ENCODE data around the gene ICA1. TPM values are rescaled to one million over a fixed set of nuclear protein-coding genes. Genes with fewer than 3 reads are reported as not detected.

The ICA1 gene
- total RNA-seq, 3 donors from 2014 or later: 22.1 to 70.1 (median 45.7) TPM

DNA sequence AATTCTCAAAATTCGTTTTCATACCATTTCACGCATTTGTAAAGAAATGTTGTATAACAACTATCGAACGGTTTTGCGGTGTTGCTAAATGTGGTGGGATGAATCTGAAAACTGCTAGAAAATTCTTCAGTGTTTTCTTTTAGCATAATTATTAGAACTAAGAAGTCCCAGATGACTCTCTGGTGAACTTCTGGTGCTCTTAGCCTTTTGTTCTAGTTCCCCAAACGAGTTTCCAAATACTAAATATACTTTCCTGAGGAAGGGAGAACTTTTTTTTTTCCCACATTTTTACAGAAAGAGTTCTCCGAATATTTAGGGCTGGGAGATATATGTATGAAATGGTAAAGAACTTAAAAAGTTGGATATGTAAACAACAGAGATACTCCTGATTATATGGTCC, 82.5 kb downstream of the ICA1 start:
- Histone ChIP-seq H3K9me3 (no peaks in the 10 kb centered on the region), H3K27ac (no peak overlapping the region), H3K27me3 (no peaks in the 10 kb centered on the region), H3K4me3 (no peak overlapping the region), H3K36me3 (no peaks in the 10 kb centered on the region), H3K4me1 (no peaks in the 10 kb centered on the region)
- TF ChIP-seq, protein P1, sequence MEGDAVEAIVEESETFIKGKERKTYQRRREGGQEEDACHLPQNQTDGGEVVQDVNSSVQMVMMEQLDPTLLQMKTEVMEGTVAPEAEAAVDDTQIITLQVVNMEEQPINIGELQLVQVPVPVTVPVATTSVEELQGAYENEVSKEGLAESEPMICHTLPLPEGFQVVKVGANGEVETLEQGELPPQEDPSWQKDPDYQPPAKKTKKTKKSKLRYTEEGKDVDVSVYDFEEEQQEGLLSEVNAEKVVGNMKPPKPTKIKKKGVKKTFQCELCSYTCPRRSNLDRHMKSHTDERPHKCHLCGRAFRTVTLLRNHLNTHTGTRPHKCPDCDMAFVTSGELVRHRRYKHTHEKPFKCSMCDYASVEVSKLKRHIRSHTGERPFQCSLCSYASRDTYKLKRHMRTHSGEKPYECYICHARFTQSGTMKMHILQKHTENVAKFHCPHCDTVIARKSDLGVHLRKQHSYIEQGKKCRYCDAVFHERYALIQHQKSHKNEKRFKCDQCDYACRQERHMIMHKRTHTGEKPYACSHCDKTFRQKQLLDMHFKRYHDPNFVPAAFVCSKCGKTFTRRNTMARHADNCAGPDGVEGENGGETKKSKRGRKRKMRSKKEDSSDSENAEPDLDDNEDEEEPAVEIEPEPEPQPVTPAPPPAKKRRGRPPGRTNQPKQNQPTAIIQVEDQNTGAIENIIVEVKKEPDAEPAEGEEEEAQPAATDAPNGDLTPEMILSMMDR (IDR thresholded peaks at IDR 0.05): no peak
- TF ChIP-seq POLR2AphosphoS5 (IDR thresholded peaks at IDR 0.05): no peak
- no peak for TF ChIP-seq POLR2A (IDR thresholded peaks at IDR 0.05)
- DNase-seq (ENCODE audit: low spot score in 2 of 2): no peak
- intact Hi-C loops (cut with DNase I; ENCODE audit: low total_unique reads): no loop called here

DNA sequence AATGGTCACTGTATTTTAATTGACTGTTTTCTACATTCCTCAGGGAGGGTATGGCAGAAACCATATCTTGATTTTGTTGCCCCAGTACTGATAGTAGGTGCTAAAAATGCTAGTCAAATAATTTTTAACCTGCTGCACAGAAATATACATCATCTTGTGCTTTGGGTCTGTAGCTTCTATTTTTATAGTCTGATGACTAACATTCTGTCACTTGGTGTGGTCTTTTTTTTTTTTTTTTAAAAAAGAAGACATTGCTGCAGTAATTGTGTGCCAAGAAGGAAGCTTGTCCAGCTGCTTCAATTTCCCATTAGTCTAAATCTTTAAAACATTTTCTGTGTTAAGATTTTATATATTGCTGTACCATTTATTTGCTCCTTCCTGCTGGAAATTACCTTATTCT, 83.6 kb downstream of the ICA1 start:
- Histone ChIP-seq H3K4me1 (no peaks in the 10 kb centered on the region), H3K27me3 (no peaks in the 10 kb centered on the region), H3K4me3 (no peak overlapping the region), H3K9me3 (no peaks in the 10 kb centered on the region), H3K36me3 (no peaks in the 10 kb centered on the region), H3K27ac (no peak overlapping the region)
- TF ChIP-seq POLR2AphosphoS5 (IDR thresholded peaks at IDR 0.05) (no peak), POLR2A (IDR thresholded peaks at IDR 0.05) (no peak)
- TF ChIP-seq, protein P1 (IDR thresholded peaks at IDR 0.05): no peak
- intact Hi-C loops (cut with DNase I; ENCODE audit: low total_unique reads): no loop called here
- no peak for DNase-seq (ENCODE audit: low spot score in 2 of 2)

DNA sequence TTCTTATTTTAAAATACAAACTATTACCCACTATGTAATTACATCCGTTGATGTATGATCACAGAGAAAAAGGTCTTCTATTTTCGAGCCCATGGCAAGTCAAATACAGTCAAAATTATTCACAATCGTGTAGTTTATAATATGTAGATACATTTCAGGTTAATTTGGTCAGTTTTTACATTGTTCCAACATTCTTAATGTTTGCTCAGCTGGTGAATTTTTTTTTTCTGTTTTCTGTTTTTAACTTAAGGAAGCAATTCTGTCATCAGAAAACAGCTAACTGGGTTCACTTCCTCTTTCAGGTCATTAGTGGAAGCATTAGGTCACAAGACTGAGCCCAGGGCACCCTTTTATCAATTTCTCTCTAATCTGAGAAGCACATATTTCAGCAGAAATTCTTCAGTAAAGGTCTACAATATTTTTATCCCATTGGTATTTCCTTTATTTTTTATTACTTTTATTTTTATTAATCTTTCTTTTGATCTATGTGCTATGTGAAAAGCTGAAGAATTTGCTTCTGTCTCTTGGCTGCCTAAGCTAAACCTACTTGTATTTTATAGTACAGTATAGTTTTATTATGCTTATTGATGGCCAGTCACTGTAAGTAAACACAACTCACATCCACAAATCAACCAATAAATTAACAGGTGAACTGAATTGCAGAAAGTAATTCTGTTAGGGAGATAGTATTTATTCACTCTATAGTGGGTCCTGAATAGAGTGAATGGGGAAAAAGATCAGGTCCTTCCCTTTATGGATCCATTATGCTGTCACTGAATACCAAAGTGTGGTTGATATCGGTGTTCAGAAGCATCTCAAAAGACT, 84.6 kb downstream of the ICA1 start:
- Histone ChIP-seq H3K27me3 (no peaks in the 10 kb centered on the region), H3K27ac (no peak overlapping the region), H3K4me3 (no peak overlapping the region), H3K4me1 (peaks cover 0 to 4% of the 10 kb centered on the region in 2 donors), H3K9me3 (no peaks in the 10 kb centered on the region), H3K36me3 (no peaks in the 10 kb centered on the region)
- intact Hi-C loops (cut with DNase I; ENCODE audit: low total_unique reads): no loop called here
- no peak for DNase-seq (ENCODE audit: low spot score in 2 of 2)
- TF ChIP-seq POLR2AphosphoS5 (IDR thresholded peaks at IDR 0.05): no peak
- TF ChIP-seq, protein P1 (IDR thresholded peaks at IDR 0.05): no peak
- no peak for TF ChIP-seq POLR2A (IDR thresholded peaks at IDR 0.05)

DNA sequence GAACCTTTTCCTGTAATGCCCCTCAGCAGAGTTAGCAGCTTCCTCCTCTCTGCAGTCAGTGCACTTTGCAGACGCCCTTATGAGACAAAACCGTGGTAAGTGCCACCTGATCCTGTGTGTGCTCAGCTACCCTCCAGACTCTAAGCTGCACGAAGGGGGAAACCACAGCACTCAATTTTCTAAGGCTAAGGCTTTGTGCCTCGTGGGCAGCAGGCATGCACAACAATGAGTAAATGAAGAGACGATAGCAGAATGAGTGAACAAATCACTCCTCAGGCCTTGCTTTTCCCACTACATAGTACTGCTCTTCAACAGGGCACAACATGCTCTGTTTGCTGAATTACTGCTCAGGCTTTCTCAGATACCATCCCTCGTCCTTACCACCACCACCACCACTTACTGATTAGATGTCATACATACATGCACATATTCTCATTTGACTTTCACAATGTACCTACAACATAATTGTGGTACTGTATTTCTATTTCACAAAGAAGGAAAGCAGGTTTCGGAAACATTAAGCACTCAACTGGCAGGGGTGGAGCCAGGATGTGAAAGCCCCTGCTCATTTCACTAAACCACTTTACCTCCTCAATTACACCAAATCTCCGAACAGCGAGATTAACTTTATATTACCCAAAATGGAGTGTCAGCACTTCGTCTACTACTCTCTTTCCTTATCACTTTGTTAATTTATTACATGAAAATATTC, 85.4 kb downstream of the ICA1 start:
- no peaks in the 10 kb centered on the region for H3K9me3 ChIP-seq
- no peak overlapping the region for H3K4me3 ChIP-seq
- no peak for DNase-seq (ENCODE audit: low spot score in 2 of 2)
- TF ChIP-seq POLR2A (IDR thresholded peaks at IDR 0.05) (no peak), POLR2AphosphoS5 (IDR thresholded peaks at IDR 0.05) (no peak)
- TF ChIP-seq, protein P1 (IDR thresholded peaks at IDR 0.05): no peak
- H3K27me3 ChIP-seq: no peaks in the 10 kb centered on the region
- intact Hi-C loops (cut with DNase I; ENCODE audit: low total_unique reads): no loop called here
- H3K36me3 ChIP-seq: no peaks in the 10 kb centered on the region
- H3K27ac ChIP-seq: no peak overlapping the region
- peaks cover 0 to 4% of the 10 kb centered on the region in 2 donors for H3K4me1 ChIP-seq

DNA sequence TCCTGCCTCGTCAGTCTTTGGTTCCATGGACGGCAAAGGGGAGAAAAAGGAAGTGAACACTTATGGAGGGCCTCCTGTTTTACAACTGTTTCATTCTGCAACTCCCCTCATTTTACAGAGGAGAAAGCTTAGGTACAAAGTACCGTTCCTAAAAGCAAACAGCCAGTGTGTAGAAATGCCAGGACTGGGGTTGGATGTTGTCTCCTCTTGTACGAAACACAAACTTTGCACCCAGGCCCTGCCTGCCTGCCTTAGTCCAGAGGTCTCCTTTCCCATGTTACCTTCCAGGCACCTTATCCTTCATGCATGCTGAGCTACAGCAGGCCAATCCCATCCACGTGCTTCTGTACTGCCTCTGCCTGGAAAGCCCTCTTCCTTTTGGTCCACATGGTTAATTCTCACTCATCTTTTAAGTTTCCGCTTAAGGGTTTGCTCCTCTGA, 86.0 kb downstream of the ICA1 start:
- no peaks in the 10 kb centered on the region for H3K27me3 ChIP-seq
- no peak for DNase-seq (ENCODE audit: low spot score in 2 of 2)
- intact Hi-C loops (cut with DNase I; ENCODE audit: low total_unique reads): no loop called here
- H3K4me3 ChIP-seq: no peak overlapping the region
- H3K36me3 ChIP-seq: no peaks in the 10 kb centered on the region
- H3K4me1 ChIP-seq: peaks cover 0 to 4% of the 10 kb centered on the region in 2 donors
- no peak overlapping the region for H3K27ac ChIP-seq
- TF ChIP-seq POLR2A (IDR thresholded peaks at IDR 0.05): no peak
- TF ChIP-seq, protein P1 (IDR thresholded peaks at IDR 0.05): no peak
- TF ChIP-seq POLR2AphosphoS5 (IDR thresholded peaks at IDR 0.05): no peak
- no peaks in the 10 kb centered on the region for H3K9me3 ChIP-seq

Measured in breast epithelium (tissue), 4 donors.